GM21528 (cell line): ENCODE results near the gene NPDC1.
"Not testable (repeated sequence)": the region's sequence is repeated elsewhere in the genome, so short reads cannot be mapped to it uniquely, and the experiment has no call there.

Source experiments
- ATAC-seq: cut with Tn5 transposase; IDR thresholded peaks from one replicate; pipeline ENCODE4 v1.9.1; 2021; ENCODE audit warnings: mild to moderate bottlenecking, moderate library complexity; ENCODE audit not compliant: unreplicated experiment, low FRiP score

NPDC1 gene

GRCh38 chr9:137042751-137043727 lies 2.9 kb downstream of the NPDC1 start:
- ATAC-seq, result no peak

- ATAC-seq, result no peak
Observed at GRCh38 chr9:137041124-137041523, 4.9 kb downstream of the NPDC1 start.

- no peak for ATAC-seq
Observed at GRCh38 chr9:137040568-137040967, 5.4 kb downstream of the NPDC1 start.

- ATAC-seq, result no peak
Observed at GRCh38 chr9:137039611-137040366, 6.2 kb downstream of the NPDC1 start.

GRCh38 chr9:137038916-137039315 lies 7.1 kb downstream of the NPDC1 start:
- ATAC-seq, result no peak

- ATAC-seq, result no peak
Observed at GRCh38 chr9:137037483-137037882, 8.5 kb downstream of the NPDC1 start.

- no peak for ATAC-seq
Observed at GRCh38 chr9:137037035-137037434, 8.9 kb downstream of the NPDC1 start.

- no peak for ATAC-seq
Observed at GRCh38 chr9:137035937-137036336, 10.0 kb downstream of the NPDC1 start.

GRCh38 chr9:137035507-137035834 lies 10.5 kb downstream of the NPDC1 start:
- no peak for ATAC-seq

GRCh38 chr9:137034709-137035506 lies 11.1 kb downstream of the NPDC1 start:
- peak; percentile 54 for ATAC-seq

GRCh38 chr9:137034039-137034708 lies 11.8 kb downstream of the NPDC1 start:
- ATAC-seq, result no peak

- not testable (repeated sequence) for ATAC-seq
Observed at GRCh38 chr9:137033481-137033880, 12.5 kb downstream of the NPDC1 start.

GRCh38 chr9:137032858-137033257 lies 13.1 kb downstream of the NPDC1 start:
- no peak for ATAC-seq

- no peak for ATAC-seq
Observed at GRCh38 chr9:137031904-137032640, 13.9 kb downstream of the NPDC1 start, which contains the start of gene FUT7. TSS of gene FUT7 (minus strand) at chr9:137032088. CDS start at chr9:137031991, 97 bp downstream.

- ATAC-seq, result no peak
Observed at GRCh38 chr9:137030538-137031527, 15.1 kb downstream of the NPDC1 start.

- ATAC-seq, result no peak
Observed at GRCh38 chr9:137030006-137030405, 16.0 kb downstream of the NPDC1 start.

GRCh38 chr9:137029058-137029936 lies 16.7 kb downstream of the NPDC1 start:
- no peak for ATAC-seq
